NCI-H2196 treated with DMSO at 0.1 percent for 48 hours (cell line): ENCODE data around the gene EVL.

Experiments
- DNase-seq: peaks from one replicate; lab custom pipeline; 2025; ENCODE audit not compliant: unreplicated experiment; lab: John Stamatoyannopoulos, UW

The EVL gene

GRCh38 chr14:100108042-100108825, 43.0 kb downstream of the EVL start:
- DNase-seq = peak; percentile 36

- DNase-seq = no peak
Measured at GRCh38 chr14:100108840-100109593, 43.8 kb downstream of the EVL start.

- DNase-seq = no peak
Measured at GRCh38 chr14:100109594-100109955, 44.4 kb downstream of the EVL start.

DNA sequence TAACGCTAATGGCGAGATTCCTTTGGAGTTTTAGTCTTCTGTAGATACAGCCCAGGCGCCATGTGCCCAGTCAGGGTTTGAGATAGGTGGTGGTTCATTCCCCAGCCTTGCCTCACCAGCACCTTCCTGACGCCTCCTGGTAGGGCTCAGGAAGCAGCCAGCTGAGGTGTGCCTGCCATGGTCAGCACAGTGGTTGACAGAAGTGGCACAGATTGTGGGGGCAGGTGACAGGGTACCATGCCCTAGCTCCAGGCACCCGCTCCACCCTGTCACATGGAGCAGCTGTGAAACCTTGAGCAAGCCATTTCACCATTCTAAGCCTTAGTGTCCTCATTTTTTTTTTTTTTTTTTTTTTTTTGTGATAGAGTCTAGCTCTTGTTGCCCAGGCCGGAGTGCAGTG, 45.6 kb downstream of the EVL start:
- no peak for DNase-seq

DNA sequence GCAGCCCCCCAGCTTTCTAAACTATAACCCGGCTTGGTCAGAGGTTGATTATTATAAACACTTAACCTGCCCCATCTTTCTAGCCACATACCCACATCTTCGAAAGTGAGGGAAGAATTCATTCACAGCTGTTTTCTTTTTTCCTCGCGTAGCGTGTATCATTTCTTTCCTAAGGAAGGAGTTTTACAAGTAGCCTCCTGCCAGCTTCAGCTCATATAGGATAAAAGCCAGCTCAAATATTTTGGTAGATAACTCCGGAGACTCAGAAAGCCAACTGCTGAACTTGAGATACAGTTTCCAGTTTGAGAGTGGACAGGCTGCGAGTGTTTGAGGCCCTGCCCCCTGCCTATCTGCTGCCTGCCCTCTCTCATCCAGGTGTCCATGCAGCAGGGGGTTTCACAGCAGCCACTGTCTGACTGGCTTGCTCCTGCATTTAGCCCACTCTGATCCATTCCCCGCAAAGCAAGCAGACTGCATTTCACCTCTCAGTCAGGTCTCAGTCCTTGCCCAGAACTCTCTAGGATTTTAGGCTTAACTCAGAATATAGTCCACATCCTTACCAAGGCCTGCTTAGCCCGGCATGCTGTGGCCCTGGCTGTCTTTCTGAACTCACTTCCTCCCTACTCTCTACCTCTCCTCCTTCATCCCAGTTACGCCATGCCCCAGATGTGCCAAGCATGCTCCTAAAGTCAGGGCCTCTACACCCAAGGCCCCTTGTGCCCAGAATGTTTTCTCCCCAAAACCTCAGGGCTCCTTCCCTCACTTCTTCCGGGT, 46.9 kb downstream of the EVL start:
- DNase-seq = no peak

DNA sequence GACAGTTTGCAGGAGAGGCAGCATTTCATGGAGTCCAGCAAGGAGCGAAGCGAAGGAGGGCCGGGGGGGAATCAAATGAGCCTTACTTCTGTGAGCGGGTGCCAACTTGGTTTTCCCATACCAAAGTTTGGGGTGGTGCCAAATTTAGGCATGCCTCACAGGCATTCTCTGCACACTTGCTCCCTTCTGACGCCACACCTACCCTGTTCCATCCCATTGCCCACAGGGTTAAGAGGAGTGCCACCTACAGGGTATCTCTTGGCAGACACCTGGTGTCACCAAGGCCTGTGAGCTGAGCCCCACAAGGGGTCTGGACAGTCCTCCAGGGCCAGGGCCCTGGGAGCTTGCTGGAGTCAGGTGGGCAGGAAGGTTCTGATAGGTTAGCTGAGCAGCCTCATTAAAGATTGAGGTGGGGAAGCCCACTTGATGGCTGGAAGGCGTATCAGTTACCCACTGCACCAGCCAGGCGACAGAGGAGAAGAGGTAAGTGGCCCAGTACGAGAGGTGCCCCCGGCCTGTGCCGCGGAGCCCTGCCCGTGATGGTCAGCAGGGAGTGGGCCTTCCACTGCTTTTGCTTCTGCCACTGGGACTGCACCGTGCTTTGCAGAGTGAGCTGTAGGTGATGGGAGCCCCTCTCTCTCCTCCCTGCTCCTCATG, 49.0 kb downstream of the EVL start:
- DNase-seq = no peak

- no peak for DNase-seq
Measured at GRCh38 chr14:100115236-100115635, 50.0 kb downstream of the EVL start.

GRCh38 chr14:100115726-100116125, 50.5 kb downstream of the EVL start:
- DNase-seq = no peak

GRCh38 chr14:100116134-100116533, 50.9 kb downstream of the EVL start:
- DNase-seq = no peak

- no peak for DNase-seq
Measured at GRCh38 chr14:100117026-100117425, 51.8 kb downstream of the EVL start.

- DNase-seq = no peak
Measured at GRCh38 chr14:100117633-100118395, 52.6 kb downstream of the EVL start.

GRCh38 chr14:100118396-100119011, 53.3 kb downstream of the EVL start:
- DNase-seq = no peak

DNA sequence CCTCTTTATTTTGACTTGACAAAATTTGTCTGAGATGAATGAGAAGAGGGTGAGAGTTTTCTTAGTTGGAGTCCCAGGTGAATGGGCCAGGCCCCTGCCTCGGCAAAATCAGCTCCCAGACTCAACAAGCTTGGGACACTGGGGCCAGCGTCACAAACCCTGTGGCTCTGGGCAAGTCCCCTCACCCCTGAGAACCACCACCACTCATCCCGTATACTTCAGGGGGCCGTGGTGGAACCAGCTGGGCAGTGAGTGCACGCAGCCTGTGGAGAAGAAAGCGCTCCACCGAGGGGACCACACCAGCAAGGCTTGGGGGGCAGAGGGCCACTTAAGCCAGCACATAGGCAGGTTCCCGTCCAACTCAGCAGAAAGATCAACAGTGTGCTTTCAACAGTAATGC, 54.0 kb downstream of the EVL start:
- no peak for DNase-seq

DNA sequence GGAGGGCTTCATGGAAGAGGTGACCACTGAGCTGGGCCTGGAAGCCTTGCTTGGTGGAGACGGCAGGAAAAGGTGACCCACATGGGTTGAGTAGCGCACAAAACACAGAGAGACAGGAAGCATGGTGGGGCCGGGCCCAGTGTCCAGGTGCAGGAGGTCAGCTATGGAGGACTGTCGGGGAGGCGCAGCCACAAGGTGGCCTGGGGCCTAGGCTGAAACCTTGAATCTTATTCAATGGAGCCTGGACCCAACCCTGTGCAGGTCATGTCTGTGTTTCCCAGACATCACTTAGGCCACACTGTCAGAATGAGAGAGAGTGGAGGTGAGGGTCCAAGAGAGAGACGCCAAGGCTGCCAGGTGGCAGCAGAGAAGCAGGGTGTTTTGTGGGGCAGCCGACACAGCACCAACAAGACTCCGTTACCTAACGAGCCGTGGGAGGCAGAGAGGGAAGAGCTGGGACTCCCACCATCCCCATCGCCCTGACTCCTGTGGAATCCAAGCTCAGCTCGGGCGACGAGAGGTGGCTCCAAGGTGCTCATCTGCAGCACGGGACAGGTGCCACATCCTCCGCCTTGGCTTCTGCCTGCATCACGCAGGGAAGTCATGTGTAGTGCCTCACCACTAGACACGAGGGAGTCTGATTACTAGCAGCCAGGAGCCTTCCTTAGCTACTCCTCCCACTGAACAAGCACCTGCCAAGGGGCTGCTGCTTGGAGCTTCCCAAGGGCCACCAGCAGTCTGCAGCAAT, 55.5 kb downstream of the EVL start:
- DNase-seq = no peak

DNA sequence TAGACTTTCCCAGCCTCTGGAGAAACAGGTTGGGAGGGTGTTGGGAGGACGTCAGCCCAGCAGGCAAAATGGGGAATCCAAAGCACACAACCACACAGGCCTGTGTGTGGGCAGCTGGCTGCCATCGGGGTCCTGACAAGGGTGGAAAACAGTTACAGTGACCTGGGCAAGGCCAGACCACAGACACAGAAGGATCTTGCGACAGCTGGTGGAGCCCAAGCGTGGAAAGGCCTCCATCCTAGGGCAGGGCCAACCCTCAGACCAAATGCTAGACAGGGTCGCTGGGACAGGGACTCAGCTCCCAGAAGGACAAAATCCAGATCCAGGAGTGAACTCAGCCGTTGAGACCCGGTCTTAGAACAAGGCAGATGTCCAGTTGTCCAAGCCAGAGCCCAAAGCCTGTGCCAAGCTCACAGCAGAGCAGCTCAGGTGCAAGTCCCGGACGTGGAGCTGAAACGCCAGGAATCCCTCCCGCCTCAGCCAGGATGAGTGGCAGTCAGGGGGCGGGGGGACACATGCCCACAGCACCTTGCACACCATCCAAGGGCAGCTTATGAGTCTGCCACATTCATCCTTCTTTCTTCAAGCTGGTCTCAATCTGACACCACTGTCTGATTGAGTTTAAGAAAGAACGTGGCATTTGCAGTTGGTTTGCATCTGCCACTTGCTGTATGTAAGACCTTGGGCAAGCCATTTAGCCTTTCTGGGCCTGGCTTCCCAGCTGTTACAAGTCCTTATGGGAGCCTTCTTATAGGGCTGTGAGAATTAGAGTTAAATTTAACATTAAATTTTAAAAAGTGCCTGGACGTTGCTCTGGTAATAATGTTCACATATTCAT, 56.6 kb downstream of the EVL start:
- no peak for DNase-seq

DNA sequence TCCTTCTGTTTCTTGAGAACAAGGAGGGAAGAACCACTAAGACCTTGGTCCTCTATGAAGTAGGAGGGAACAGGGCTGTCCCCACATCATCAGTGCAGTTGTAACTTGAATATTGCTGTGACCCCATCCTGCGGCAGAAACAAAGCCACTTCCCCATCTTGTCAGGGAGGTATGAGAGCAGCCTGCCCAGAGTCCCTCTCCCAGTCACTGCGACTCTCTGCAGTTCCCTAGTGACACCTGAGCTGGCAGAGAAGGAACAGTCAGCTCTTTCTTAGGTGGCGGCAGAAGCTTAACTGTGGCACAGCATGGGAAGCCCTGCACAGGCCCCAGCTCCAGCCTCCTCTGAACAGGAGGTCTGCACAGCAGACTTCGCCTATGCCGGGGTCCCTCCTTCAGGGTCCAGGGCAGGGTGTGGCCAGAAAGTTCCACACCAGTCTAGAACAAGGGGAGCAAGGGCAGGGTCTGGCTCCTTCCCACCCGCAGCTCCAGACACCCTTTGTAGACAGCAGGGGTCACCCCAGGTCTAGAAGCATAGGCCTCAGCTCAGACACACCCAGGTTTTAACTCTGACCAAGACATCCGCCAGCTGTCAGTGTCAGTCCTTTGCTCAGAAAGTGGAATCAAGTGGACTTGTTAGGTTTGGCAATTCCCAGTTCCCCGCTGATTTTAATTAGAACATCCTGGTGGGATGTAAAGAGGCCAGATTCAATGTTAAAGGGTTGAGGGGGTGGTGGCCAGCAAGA, 57.4 kb downstream of the EVL start:
- no peak for DNase-seq

DNA sequence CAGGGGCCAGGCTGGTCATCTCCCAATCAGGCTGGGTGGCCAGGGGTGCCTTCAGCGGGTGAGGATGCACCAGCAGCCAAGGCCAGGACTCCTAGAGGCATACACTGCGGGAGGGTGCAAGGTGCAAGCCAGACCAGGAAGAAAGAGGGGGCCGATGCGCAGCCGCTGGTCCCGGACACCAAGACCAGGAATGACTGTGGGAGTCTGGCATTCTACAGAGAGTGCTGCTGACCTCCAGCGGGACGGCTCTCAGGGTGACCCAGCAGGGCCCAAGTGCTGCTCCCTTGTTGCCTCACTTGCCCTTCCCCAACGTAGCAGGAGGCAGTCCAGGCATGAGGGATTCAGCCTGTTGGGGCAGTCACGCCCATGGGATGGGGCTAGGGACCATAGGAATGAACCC, 58.4 kb downstream of the EVL start:
- no peak for DNase-seq

DNA sequence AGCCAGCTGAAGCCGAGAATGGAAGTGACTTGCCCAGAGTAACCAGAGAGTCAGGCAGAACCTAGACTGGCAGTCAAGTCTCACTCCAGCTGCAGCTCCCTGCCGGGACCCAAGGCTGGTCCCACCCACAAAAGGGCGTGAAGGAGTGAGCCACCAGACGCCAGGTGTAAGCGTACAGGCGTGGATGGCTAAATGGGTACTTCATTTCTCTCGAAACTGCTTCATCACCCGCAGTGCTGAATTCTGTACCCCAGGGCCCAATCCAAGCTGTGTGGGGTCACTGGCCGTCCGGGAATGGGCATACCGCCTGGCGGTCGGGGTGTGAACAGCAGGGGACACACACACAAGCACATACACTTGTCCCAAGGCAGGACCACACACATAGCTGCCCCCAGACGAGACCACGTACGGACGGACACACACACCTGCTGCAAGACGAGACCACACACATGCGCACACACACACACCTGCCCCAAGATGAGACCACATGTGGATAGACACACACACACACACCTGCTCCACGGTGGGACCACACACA, 59.4 kb downstream of the EVL start:
- no peak for DNase-seq
